HG03457 (cell line): ENCODE data around the gene ACOXL.

ENCODE experiments used
- ATAC-seq: cut with Tn5 transposase; IDR thresholded peaks from one replicate; pipeline ENCODE4 v1.9.1; 2021; ENCODE audit warnings: moderate number of reproducible peaks; ENCODE audit not compliant: unreplicated experiment

Gene ACOXL

GRCh38 chr2:110873056-110873502, 140.7 kb downstream of the ACOXL start:
- ATAC-seq: no peak

GRCh38 chr2:110873597-110874452, 141.5 kb downstream of the ACOXL start:
- no peak for ATAC-seq

GRCh38 chr2:110874453-110875383, 142.3 kb downstream of the ACOXL start:
- no peak for ATAC-seq

GRCh38 chr2:110875384-110875725, 143.0 kb downstream of the ACOXL start:
- ATAC-seq: no peak

- ATAC-seq: no peak
These were observed 144.0 kb downstream of the ACOXL start for GRCh38 chr2:110876167-110876999.

GRCh38 chr2:110877031-110877827, 144.9 kb downstream of the ACOXL start:
- ATAC-seq: no peak

GRCh38 chr2:110878150-110878549, 145.8 kb downstream of the ACOXL start:
- ATAC-seq: no peak

- ATAC-seq: peak; percentile 79
These were observed 149.5 kb downstream of the ACOXL start for GRCh38 chr2:110881908-110882307.

GRCh38 chr2:110883406-110883805, 151.0 kb downstream of the ACOXL start:
- ATAC-seq: no peak

GRCh38 chr2:110885256-110885655, 152.9 kb downstream of the ACOXL start:
- ATAC-seq: no peak

GRCh38 chr2:110886826-110887573, 154.6 kb downstream of the ACOXL start:
- ATAC-seq: no peak

GRCh38 chr2:110888411-110888810, 156.0 kb downstream of the ACOXL start:
- ATAC-seq: no peak

GRCh38 chr2:110891626-110892025, 159.3 kb downstream of the ACOXL start:
- no peak for ATAC-seq

- no peak for ATAC-seq
These were observed 163.9 kb downstream of the ACOXL start for GRCh38 chr2:110896226-110896625.

GRCh38 chr2:110897966-110898365, 165.6 kb downstream of the ACOXL start:
- ATAC-seq: no peak

GRCh38 chr2:110900191-110900590, 167.8 kb downstream of the ACOXL start:
- no peak for ATAC-seq

GRCh38 chr2:110903548-110903947, 171.2 kb downstream of the ACOXL start:
- ATAC-seq: no peak

GRCh38 chr2:110904116-110904778, 171.9 kb downstream of the ACOXL start:
- ATAC-seq: no peak

GRCh38 chr2:110904779-110905148, 172.4 kb downstream of the ACOXL start:
- ATAC-seq: no peak
